ENCODE data around the gene GNAL. TPM values are rescaled to one million over a fixed set of nuclear protein-coding genes. Genes with fewer than 3 reads are reported as not detected.

Gene GNAL
- total RNA-seq, 1 donor from 2014 or later, result 4.5 TPM

- no peak overlapping the region for H3K27ac Mint-ChIP-seq (ENCODE audit: unreplicated experiment)
- Histone ChIP-seq H3K4me3 (ENCODE audit: insufficient read depth, low read depth, low read length) (no peak overlapping the region), H3K27ac (ENCODE audit: low read depth, low read length) (no peak overlapping the region), H3K36me3 (ENCODE audit: insufficient read depth, low read length) (no peaks in the 10 kb centered on the region), H3K9me3 (ENCODE audit: insufficient read depth, low read depth, low read length) (no peaks in the 10 kb centered on the region), H3K4me1 (ENCODE audit: insufficient read depth, low read length) (peaks cover 32% of the 10 kb centered on the region), H3K79me2 (ENCODE audit: insufficient read depth, low read length) (no peaks in the 10 kb centered on the region), H3K9ac (ENCODE audit: low read length) (no peak overlapping the region), H2AFZ (ENCODE audit: low read depth, low read length) (no peak overlapping the region), H3K4me2 (ENCODE audit: low read length) (no peak overlapping the region), H3K27me3 (ENCODE audit: insufficient read depth, low read length) (no peaks in the 10 kb centered on the region), H4K20me1 (ENCODE audit: insufficient read depth, low read length) (no peaks in the 10 kb centered on the region)
- no peak overlapping the region for H3K4me3 Mint-ChIP-seq (ENCODE audit: unreplicated experiment)
- H3K27me3 Mint-ChIP-seq (ENCODE audit: low read depth, unreplicated experiment), result peaks cover 6% of the 10 kb centered on the region
- DNase-seq (ENCODE audit: low read depth) (no peak), FAIRE-seq (no peak)
- peaks cover 40% of the 10 kb centered on the region for H3K4me1 Mint-ChIP-seq (ENCODE audit: low read depth, unreplicated experiment)
- H3K9me3 Mint-ChIP-seq (ENCODE audit: unreplicated experiment), result no peaks in the 10 kb centered on the region
- H3K36me3 Mint-ChIP-seq (ENCODE audit: low read depth, unreplicated experiment), result no peaks in the 10 kb centered on the region
- TF ChIP-seq, protein P1, sequence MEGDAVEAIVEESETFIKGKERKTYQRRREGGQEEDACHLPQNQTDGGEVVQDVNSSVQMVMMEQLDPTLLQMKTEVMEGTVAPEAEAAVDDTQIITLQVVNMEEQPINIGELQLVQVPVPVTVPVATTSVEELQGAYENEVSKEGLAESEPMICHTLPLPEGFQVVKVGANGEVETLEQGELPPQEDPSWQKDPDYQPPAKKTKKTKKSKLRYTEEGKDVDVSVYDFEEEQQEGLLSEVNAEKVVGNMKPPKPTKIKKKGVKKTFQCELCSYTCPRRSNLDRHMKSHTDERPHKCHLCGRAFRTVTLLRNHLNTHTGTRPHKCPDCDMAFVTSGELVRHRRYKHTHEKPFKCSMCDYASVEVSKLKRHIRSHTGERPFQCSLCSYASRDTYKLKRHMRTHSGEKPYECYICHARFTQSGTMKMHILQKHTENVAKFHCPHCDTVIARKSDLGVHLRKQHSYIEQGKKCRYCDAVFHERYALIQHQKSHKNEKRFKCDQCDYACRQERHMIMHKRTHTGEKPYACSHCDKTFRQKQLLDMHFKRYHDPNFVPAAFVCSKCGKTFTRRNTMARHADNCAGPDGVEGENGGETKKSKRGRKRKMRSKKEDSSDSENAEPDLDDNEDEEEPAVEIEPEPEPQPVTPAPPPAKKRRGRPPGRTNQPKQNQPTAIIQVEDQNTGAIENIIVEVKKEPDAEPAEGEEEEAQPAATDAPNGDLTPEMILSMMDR (IDR thresholded peaks at IDR 0.05; ENCODE audit: insufficient read depth, low read depth, low read length), result no peak
- TF ChIP-seq EZH2 (IDR thresholded peaks at IDR 0.05; ENCODE audit: insufficient read depth, low read length), result no peak
Measured at GRCh38 chr18:11861583-11862288, 172.7 kb downstream of the GNAL start.

- H3K27ac ChIP-seq (ENCODE audit: low read depth, low read length), result no peak overlapping the region
- H3K27me3 Mint-ChIP-seq (ENCODE audit: low read depth, unreplicated experiment), result peaks cover 6% of the 10 kb centered on the region
Measured at GRCh38 chr18:11862468-11863137, 173.5 kb downstream of the GNAL start.

More at GRCh38 chr18:11862468-11863137, 173.5 kb downstream of the GNAL start:
- Histone ChIP-seq H3K79me2 (ENCODE audit: insufficient read depth, low read length) (no peaks in the 10 kb centered on the region), H3K9ac (ENCODE audit: low read length) (no peak overlapping the region), H3K4me2 (ENCODE audit: low read length) (no peak overlapping the region), H4K20me1 (ENCODE audit: insufficient read depth, low read length) (no peaks in the 10 kb centered on the region), H3K4me3 (ENCODE audit: insufficient read depth, low read depth, low read length) (no peak overlapping the region), H2AFZ (ENCODE audit: low read depth, low read length) (no peak overlapping the region), H3K27me3 (ENCODE audit: insufficient read depth, low read length) (no peaks in the 10 kb centered on the region), H3K9me3 (ENCODE audit: insufficient read depth, low read depth, low read length) (no peaks in the 10 kb centered on the region), H3K36me3 (ENCODE audit: insufficient read depth, low read length) (no peaks in the 10 kb centered on the region), H3K4me1 (ENCODE audit: insufficient read depth, low read length) (peaks cover 26% of the 10 kb centered on the region)
- H3K36me3 Mint-ChIP-seq (ENCODE audit: low read depth, unreplicated experiment), result no peaks in the 10 kb centered on the region
- no peak overlapping the region for H3K27ac Mint-ChIP-seq (ENCODE audit: unreplicated experiment)
- no peaks in the 10 kb centered on the region for H3K9me3 Mint-ChIP-seq (ENCODE audit: unreplicated experiment)
- DNase-seq (ENCODE audit: low read depth), result no peak
- H3K4me3 Mint-ChIP-seq (ENCODE audit: unreplicated experiment), result no peak overlapping the region
- FAIRE-seq, result no peak
- peaks cover 34% of the 10 kb centered on the region for H3K4me1 Mint-ChIP-seq (ENCODE audit: low read depth, unreplicated experiment)
- TF ChIP-seq, protein P1 (IDR thresholded peaks at IDR 0.05; ENCODE audit: insufficient read depth, low read depth, low read length), result no peak
- TF ChIP-seq EZH2 (IDR thresholded peaks at IDR 0.05; ENCODE audit: insufficient read depth, low read length), result no peak
